Fibroblast of villous mesenchyme (primary cell): Measurements from ENCODE around the gene SSC4D. TPM values are rescaled to one million over a fixed set of nuclear protein-coding genes. Genes with fewer than 3 reads are reported as not detected.
"Not testable (repeated sequence)": the region's sequence is repeated elsewhere in the genome, so short reads cannot be mapped to it uniquely, and the experiment has no call there.

Source experiments
- DNase-seq: peaks from one replicate; pipeline ENCODE4 v3.0.0-alpha.2; 2010; ENCODE audit warnings: low read depth
- H3K4me3 ChIP-seq: 2 replicates; pipeline ENCODE4 v1.5.1; 2011; ENCODE audit warnings: low read depth, mild to moderate bottlenecking, low read length
- CTCF ChIP-seq: IDR thresholded peaks from 2 replicates; pipeline ENCODE4 v1.5.1; 2012; ENCODE audit warnings: low read depth, mild to moderate bottlenecking, low read length; ENCODE audit not compliant: insufficient read depth
- total RNA-seq: library from RNA; depleted of rRNA; stranded (reverse); fragments of >200 nt; gene quantifications from 2 replicates; pipeline ENCODE4 v1.2.3, GENCODE V29; 2012

The SSC4D gene
- total RNA-seq, 1 donor: 0.43 TPM

DNA sequence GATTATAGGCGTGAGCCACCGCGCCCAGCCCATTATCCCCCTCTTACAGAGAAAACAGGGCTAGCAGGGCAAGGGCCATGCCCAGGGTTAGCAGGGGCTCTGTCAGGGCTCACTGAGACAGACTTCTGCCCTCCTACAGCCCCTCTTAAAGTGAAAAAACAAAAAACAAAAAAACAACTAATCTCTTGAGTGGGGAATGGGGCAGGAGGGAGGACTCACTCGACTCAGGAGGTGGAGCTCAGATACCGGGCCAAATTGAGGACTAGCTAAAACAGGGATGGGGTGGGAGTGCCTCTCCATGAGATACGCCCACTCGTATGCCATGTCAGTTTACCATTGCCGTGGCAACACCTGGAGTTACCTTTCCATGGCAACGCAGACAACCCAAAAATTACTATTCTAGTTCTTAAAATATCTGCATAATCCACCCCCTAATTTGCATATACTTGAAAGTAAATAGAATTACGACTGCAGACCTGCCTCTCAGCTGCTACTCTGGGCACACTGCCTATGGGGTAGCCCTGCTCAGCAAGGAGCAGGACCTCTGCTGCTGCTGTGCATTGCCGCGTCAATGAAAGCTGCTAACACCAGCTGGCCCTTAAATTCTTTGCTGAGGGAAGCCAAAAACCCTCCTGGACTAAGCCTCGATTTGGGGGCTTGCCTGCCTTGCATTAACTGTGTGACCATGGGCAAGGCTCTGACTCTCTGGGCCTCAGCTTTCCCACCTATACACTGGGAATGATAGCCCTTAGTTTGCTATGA is 13.4 kb downstream of the SSC4D start:
- peak; percentile 31 for DNase-seq
- no peak overlapping the region for H3K4me3 ChIP-seq
- TF ChIP-seq CTCF: no peak

DNA sequence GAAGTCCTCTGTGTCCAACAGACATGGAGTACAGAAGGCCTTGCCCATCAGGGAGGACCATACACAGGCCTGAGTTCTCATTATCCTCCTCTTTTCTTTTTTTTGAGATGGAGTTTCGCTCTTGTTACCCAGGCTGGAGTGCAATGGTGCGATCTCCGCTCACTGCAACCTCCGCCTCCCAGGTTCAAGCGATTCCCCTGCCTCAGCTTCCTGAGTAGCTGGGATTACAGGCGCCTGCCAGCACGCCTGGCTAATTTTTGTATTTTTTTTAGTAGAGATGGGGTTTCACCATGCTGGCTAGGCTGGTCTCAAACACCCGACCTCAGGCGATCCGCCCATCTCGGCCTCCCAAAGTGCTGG is 13.9 kb downstream of the SSC4D start:
- not testable (repeated sequence) for DNase-seq, H3K4me3 ChIP-seq

GRCh38 chr7:76394957-76395356 is 14.5 kb downstream of the SSC4D start:
- no peak overlapping the region for H3K4me3 ChIP-seq
- peak; percentile 52 for DNase-seq
- TF ChIP-seq CTCF: no peak

- H3K4me3 ChIP-seq: peak overlapping the region; percentile 60
- TF ChIP-seq CTCF: peak; percentile 2
- peak; percentile 84 for DNase-seq
Measured at GRCh38 chr7:76393116-76394031, 16.1 kb downstream of the SSC4D start.

GRCh38 chr7:76392531-76393115 is 16.9 kb downstream of the SSC4D start:
- H3K4me3 ChIP-seq: peak overlapping the region; percentile 35
- TF ChIP-seq CTCF: no peak

DNA sequence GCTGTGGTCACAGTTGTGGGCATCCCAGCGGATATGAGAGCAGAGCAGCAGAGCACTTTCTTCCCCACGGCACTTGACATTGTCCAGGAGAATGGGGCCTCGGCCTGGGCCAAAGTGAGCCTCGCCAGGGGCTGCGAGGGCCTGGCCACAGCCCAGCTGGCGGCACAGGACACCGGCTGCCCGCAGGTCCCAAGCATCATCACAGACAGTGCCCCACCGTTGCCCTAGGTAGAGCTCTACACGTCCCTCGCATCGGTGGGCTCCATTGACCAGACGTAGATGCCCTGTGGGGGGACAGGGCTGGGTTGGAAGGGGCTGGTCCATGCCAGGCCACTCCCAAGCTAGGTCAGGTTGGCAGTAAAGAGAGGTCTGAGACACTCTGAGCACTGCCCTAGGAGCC is 19.4 kb downstream of the SSC4D start:
- DNase-seq: no peak
- no peak overlapping the region for H3K4me3 ChIP-seq
- TF ChIP-seq CTCF: no peak

More at GRCh38 chr7:76392531-76393115, 16.9 kb downstream of the SSC4D start:
- DNase-seq: no peak

DNA sequence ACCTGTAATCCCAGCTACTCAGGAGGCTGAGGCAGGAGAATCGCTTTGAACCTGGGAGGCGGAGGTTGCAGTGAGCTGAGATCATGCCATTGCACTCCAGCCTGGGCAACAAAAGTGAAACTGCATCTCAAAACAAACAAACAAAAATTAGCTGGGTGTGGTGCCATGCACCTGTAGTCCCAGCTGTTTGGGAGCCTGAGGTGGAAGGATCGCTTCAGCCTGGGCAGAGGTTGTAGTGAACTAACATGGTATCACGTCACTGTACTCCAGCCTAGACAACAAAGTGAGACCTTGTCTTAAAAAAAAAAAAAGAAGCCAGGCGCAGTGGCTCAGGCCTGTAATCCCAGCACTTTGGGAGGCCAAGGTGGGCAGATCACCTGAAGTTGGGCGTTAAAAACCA is 21.7 kb downstream of the SSC4D start:
- not testable (repeated sequence) for H3K4me3 ChIP-seq, DNase-seq
